GM19468 (cell line): ENCODE data around the gene JAZF1.
"Not testable (repeated sequence)": the region's sequence is repeated elsewhere in the genome, so short reads cannot be mapped to it uniquely, and the experiment has no call there.

ENCODE experiments used
- ATAC-seq: cut with Tn5 transposase; IDR thresholded peaks from one replicate; pipeline ENCODE4 v1.9.1; 2021; ENCODE audit warnings: mild to moderate bottlenecking, moderate library complexity, moderate number of reproducible peaks; ENCODE audit not compliant: unreplicated experiment; ENCODE audit errors: extremely low read depth

Gene JAZF1

GRCh38 chr7:27869056-27869455 lies 311.5 kb downstream of the JAZF1 start:
- no peak for ATAC-seq

- no peak for ATAC-seq
These were observed 312.5 kb downstream of the JAZF1 start for GRCh38 chr7:27868131-27868550.

- ATAC-seq = no peak
These were observed 313.5 kb downstream of the JAZF1 start for GRCh38 chr7:27866828-27867672.

- ATAC-seq = no peak
These were observed 314.3 kb downstream of the JAZF1 start for GRCh38 chr7:27866256-27866655.

- ATAC-seq = no peak
These were observed 316.7 kb downstream of the JAZF1 start for GRCh38 chr7:27863880-27864279.

- ATAC-seq = no peak
These were observed 318.8 kb downstream of the JAZF1 start for GRCh38 chr7:27861747-27862146.

GRCh38 chr7:27860800-27861199 lies 319.8 kb downstream of the JAZF1 start:
- ATAC-seq = no peak

- ATAC-seq = not testable (repeated sequence)
These were observed 323.7 kb downstream of the JAZF1 start for GRCh38 chr7:27856703-27857485.

- no peak for ATAC-seq
These were observed 330.1 kb downstream of the JAZF1 start for GRCh38 chr7:27850531-27850930.

GRCh38 chr7:27846388-27846787 lies 334.2 kb downstream of the JAZF1 start:
- no peak for ATAC-seq

- ATAC-seq = no peak
These were observed 336.9 kb downstream of the JAZF1 start for GRCh38 chr7:27843584-27844305.

- ATAC-seq = no peak
These were observed 337.7 kb downstream of the JAZF1 start for GRCh38 chr7:27842851-27843250.

GRCh38 chr7:27842094-27842692 lies 338.4 kb downstream of the JAZF1 start:
- no peak for ATAC-seq

- ATAC-seq = no peak
These were observed 339.7 kb downstream of the JAZF1 start for GRCh38 chr7:27840760-27841364.

GRCh38 chr7:27840313-27840712 lies 340.3 kb downstream of the JAZF1 start:
- no peak for ATAC-seq

- ATAC-seq = no peak
These were observed 341.5 kb downstream of the JAZF1 start for GRCh38 chr7:27839099-27839498.

- no peak for ATAC-seq
These were observed 344.1 kb downstream of the JAZF1 start for GRCh38 chr7:27836536-27836935.

GRCh38 chr7:27835376-27835775 lies 345.2 kb downstream of the JAZF1 start:
- ATAC-seq = no peak

- no peak for ATAC-seq
These were observed 346.2 kb downstream of the JAZF1 start for GRCh38 chr7:27834179-27834921.
